GM18909 (cell line): ENCODE measurements around the gene EFCAB11.

Source experiments
- ATAC-seq: cut with Tn5 transposase; IDR thresholded peaks from one replicate; pipeline ENCODE4 v1.9.1; 2021; ENCODE audit warnings: mild to moderate bottlenecking; ENCODE audit not compliant: unreplicated experiment, poor library complexity

EFCAB11 gene

GRCh38 chr14:89954070-89955021 is at the start of gene EFCAB11:
TSS of gene EFCAB11 (minus strand) at chr14:89954730. CDS start at chr14:89954660, 70 bp downstream.
- ATAC-seq: peak; percentile 87

GRCh38 chr14:90003526-90004307 is 49.2 kb upstream of the EFCAB11 start:
- no peak for ATAC-seq

GRCh38 chr14:90000935-90001334 is 46.4 kb upstream of the EFCAB11 start:
- ATAC-seq: no peak

GRCh38 chr14:89996963-89997362 is 42.4 kb upstream of the EFCAB11 start:
- no peak for ATAC-seq

- ATAC-seq: no peak
Observed at GRCh38 chr14:89992273-89992672, 37.7 kb upstream of the EFCAB11 start.

GRCh38 chr14:89990623-89991275 is 36.2 kb upstream of the EFCAB11 start:
- no peak for ATAC-seq

- ATAC-seq: no peak
Observed at GRCh38 chr14:89990218-89990617, 35.7 kb upstream of the EFCAB11 start.

GRCh38 chr14:89988787-89989186 is 34.3 kb upstream of the EFCAB11 start:
- no peak for ATAC-seq

- ATAC-seq: no peak
Observed at GRCh38 chr14:89987161-89987475, 32.6 kb upstream of the EFCAB11 start.

- ATAC-seq: no peak
Observed at GRCh38 chr14:89986462-89987160, 32.1 kb upstream of the EFCAB11 start.

- ATAC-seq: no peak
Observed at GRCh38 chr14:89983375-89983774, 28.8 kb upstream of the EFCAB11 start.

GRCh38 chr14:89978656-89979055 is 24.1 kb upstream of the EFCAB11 start:
- no peak for ATAC-seq

- ATAC-seq: no peak
Observed at GRCh38 chr14:89977668-89978067, 23.1 kb upstream of the EFCAB11 start.

- peak; percentile 70 for ATAC-seq
Observed at GRCh38 chr14:89973234-89973823, 18.8 kb upstream of the EFCAB11 start.

- ATAC-seq: no peak
Observed at GRCh38 chr14:89965839-89966238, 11.3 kb upstream of the EFCAB11 start.

- no peak for ATAC-seq
Observed at GRCh38 chr14:89963288-89963978, 8.9 kb upstream of the EFCAB11 start.

- no peak for ATAC-seq
Observed at GRCh38 chr14:89960914-89961313, 6.4 kb upstream of the EFCAB11 start.

- no peak for ATAC-seq
Observed at GRCh38 chr14:89959853-89960445, 5.4 kb upstream of the EFCAB11 start.

GRCh38 chr14:89958966-89959365 is 4.4 kb upstream of the EFCAB11 start:
- ATAC-seq: no peak
